ENCODE data around the gene CRLF1.

CRLF1 gene

GRCh38 chr19:18636183-18636968 is 29.8 kb upstream of the CRLF1 start:
- peak; percentile 93 for DNase-seq

DNA sequence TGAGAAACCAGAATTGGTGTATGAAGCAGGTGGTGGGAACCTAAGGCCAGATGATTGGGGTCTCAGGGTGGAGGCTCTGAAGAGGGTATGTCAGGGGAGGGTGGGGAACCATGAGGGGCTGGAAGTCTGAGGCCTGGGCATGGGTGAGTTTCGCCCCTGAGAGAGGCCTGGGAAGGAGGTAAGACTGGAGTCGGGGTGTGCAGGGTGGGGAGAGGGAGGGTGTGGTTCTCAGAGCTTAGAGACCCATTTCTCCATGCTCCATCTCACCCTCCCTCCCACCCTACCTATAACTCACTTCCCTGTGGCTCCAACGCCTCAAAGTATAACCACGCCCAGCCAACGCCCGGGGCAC is 29.2 kb upstream of the CRLF1 start:
- no peak for DNase-seq

DNA sequence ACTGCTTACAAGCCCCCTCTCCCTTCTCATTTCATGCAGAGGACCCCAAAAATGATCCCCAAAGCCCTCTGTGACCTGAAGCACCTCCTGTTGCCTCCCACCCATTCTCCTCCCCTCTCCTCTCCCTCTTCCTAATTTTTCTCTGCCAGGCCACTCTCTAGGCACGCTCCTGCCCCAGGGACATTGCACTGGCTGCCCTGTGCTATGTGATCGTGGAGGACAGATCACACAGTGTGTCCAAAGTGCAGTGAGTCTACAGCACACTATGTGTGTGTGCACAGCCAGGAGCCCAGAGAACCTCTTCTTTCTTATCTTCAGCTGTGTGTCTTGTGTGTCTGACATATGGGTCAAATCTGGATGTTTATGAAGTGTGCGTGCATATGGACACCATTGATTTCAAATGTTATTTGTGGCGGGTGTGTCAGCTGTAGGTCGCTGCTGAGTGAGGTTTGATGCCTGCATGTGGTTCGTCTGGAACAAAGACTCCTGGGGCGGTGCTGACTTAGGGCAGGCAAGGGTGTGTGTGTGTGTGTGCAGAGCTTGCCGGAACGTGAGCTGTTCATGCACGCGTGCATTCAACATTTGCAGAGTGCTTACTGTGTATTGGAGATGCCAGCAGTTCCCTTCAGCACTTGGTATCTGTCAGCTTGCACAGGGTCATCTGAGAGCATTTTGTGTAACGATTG is 28.2 kb upstream of the CRLF1 start:
- peak; percentile 6 for DNase-seq

GRCh38 chr19:18633321-18633720 is 26.7 kb upstream of the CRLF1 start:
- no peak for DNase-seq

GRCh38 chr19:18629166-18630088 is 22.8 kb upstream of the CRLF1 start:
- DNase-seq, result no peak

DNA sequence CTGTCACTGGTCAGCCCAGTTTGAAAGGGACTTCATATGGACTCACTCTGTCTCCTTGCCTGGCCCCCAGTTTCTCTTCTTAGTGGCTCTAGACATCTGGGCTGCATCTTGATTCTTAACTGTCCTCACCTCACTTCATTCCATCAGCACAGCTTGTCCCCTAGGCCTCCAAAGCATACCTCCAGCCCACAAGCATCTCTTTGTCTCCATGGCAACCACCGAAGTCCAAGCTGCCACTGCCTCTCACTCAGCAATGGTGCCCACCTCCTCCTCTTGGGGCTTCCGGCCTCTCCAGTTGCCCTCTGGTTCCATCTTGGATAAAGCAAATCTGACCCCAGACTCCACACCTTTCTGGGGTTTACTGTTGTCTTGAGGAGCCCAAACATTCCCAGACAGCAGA is 20.3 kb upstream of the CRLF1 start:
- peak; percentile 11 for DNase-seq

DNA sequence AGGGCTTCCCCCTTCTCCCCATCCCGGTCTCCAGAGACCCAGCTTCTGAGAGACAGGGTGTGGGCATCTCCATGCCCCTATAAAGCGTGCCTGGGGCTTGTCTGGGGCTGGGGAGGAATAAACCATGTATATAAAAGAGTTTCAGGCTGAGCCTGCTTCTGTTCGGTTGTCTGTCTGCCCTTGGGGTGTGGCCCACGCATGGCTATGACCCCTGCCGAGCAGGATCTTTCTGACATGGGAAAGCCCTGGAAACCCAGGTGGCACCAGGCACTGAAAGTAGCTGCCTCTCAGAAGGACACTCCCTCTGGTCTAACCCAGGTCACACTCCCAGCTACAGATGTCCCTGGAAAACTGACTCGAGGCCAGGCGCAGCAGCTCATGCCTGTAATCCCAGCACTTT is 14.3 kb upstream of the CRLF1 start:
- DNase-seq, result no peak

DNA sequence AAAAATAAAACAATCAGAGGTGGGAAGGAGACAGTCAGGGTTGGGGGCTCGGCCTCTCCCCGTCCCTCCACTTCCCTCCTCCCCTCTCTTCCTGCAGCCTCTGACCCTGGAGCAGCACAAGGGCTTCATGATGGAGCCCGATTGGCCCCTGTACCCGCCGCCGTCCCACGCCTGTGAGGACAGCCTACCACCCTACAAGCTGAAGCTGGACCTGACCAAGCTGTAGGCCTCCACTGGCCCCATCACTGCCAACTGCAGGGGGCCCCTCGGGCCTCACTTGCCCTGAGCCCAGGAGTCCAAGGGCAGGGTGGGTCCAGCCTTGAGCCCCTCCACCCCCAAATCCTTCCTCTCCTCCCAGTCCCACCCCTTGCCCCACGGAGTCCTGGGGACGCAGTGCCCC is 13.7 kb upstream of the CRLF1 start:
- no peak for DNase-seq

DNA sequence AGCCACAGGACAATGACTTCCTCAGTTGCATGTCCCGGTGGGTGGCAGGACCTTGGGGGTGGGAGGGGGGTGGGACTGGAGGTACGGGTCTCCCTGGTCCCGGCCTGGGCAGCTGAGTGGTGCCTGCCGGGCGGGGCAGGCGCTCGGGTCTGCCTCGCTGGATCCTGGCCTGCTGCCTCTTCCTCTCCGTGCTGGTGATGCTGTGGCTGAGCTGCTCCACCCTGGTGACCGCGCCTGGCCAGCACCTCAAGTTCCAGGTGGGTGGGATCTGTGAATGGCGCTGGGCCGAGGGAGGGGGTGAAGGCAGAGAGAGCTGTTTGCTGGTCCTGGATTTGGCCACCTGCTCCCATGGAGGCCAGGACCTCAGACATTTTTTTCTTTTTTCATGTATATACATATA is 11.6 kb upstream of the CRLF1 start:
- no peak for DNase-seq

- no peak for DNase-seq
Observed at GRCh38 chr19:18617562-18617961, 11.0 kb upstream of the CRLF1 start.

- DNase-seq, result no peak
Observed at GRCh38 chr19:18616023-18616422, 9.4 kb upstream of the CRLF1 start.

DNA sequence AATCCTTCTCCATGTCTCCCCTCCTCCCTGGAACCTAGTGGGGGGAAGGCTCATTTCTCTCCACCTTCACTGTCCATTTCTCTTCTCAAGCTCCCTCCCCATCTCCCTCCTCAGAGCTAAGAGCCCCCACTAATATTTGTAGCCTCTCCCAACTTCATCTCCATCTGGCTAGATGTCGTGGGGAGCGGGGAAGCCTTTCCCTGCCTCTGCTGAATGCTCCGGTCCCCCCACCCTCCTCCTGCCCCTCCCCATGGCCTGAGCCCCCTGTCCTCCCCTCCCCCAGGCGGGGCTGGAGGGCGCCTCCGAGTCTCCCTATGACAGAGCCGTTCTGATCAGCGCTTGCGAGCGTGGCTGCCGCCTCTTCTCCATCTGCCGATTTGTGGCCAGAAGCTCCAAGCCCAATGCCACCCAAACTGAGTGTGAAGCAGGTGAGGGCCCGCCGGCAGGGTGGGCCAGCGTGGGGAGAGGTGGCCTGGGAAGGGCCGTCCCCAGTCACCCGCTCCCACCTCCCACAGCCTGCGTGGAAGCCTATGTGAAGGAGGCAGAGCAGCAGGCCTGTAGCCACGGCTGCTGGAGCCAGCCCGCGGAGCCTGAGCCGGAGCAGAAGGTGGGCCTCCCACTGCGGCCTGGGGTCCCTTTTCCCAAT is 7.1 kb upstream of the CRLF1 start:
- no peak for DNase-seq

DNA sequence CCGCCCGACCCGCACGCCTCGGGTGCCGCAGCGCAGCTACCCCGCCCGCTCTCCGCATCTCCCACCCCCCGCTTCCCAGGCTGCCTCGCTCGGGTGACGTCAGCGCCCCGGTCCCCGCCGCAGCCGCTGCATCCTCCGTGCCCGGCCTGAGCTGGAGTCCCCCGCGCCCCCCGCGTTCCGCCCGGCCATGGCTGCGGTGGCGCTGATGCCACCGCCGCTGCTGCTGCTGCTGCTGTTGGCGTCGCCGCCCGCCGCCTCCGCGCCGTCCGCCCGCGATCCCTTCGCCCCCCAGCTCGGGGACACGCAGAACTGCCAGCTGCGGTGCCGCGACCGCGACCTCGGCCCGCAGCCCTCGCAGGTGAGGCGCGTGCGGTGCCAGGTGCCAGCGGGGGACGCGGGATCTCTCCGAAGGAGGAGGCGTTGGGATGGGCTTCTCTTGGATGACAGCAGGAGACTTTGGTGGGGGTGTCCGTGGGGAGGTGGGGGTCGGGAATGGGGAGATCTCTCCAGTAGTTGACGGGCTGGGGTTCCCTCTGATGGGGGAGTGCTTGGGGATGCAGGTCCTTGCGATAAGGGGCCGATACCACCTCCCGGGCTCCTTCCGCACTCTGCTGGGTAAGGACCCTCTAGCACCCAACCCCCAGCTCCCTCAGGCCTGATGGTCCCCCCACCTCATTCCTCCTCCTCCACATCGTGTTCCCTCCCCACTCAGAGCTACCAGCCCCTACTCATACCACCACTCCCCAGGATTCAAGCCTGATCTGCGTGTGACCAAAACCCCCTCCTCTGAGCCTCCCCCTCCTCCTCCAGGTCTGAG is 6.4 kb upstream of the CRLF1 start, which contains the start of gene TMEM59L:
Gene TMEM59L, plus strand, starts transcription at position 99 of the 817 bp plus-strand sequence. Its CDS starts 89 bp downstream, at position 188.
- DNase-seq, result no peak

DNA sequence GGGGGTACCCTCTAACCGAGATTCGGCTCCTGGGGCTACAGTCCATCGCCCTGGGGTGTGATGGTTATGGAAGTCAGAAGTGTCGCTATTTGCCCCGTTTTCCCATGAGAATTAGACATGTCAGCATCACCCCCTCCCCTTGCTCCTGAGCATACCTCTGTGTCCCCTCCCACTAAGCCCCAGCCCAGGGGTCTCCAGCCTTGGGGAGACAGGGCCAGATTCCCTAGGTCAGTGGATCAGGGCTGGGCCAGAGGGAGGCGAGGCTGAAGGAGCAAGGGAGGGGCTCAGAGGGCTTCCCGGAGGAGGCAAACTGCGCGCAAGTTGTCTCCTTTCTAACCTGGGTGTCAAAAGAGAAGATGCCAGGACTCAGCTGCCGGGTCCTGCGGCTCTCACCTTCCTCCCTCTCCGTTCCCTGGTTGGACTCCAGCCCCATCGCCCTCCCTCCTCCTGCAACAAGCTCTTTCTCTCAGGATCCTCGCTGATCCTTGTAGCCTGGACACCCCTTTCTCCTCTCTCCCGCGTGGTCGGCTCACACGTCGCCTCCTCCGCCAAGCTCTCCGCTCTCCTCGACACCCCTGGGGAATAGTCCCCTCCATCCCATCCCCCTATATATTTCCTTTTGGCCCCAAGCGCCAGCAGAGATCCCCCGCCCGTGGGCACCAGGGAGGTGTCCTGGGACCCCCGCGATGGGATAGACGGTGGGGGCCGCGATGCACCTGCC is 5.6 kb upstream of the CRLF1 start:
- no peak for DNase-seq

DNA sequence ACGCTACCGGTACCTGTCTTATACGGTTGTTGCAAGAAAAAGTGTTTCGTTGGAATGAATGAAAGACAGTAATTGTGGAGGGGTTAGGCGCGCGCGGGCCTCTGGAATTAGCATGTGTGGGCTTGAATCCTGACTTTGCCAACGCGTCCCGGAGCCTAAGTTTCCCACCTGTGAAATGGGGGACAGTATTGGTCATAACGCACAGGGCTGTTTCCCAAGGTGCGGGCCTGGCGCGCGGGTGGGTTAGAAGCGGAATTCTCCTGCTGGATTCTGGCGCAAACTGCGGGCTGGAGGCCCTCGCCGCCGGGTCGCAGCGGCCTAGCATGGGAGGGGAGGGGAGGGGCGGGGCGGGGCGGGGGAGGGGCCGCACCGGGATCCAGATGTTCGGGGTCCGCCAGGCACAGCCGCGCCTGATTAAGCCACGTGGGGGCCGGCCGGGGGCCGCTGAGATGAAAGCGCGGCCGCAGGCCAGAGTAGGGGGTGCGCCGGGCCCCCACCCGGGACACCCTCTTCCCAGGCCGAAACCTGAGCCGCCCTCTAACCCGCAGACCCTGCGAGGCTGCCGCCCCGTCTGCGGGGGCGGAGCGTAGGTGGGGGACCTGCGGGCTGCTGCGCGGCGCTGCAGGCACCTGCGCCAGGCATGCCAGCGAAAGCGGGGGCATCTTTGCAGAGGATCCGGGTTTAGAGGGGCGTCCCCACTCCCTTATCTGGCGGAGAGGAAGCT is 4.9 kb upstream of the CRLF1 start:
- DNase-seq, result no peak

DNA sequence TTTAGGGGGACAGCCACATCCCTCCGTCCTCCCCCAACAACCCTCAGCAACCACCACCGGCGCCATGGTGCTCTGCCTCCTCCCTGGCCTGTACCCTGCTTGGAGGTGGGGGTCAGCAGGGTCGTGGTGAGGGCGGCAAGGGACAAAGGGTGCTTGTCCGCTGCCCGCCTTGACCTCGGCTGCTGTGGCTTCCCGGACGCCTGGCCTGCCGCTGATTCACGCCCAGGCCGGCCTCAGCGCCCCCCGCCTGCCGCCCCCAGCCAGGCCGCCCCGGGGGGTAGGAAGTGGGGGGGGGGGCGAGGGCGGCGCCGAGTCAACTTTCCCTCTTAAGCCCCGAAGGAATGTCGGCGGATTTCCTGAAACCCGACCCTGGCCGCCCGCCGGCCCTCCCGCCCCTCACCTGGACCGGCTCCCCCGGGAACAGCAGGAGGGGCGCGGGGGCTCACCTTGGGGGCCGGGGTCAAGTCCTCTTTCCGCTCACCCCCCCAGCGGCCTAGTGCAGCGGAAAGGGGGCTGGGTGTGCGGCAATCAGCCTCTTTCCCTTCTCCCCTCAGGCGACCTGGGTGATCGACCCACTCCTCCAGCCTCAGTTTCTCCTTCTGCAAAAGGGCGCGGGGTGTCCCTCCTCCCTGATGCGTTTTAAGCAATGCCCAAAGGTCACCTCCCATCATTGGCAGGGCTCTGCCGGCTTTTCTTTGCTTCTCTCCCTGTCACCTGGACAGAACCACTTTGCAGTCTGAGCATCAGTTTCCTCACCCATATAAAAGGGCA is 4.1 kb upstream of the CRLF1 start:
- no peak for DNase-seq

DNA sequence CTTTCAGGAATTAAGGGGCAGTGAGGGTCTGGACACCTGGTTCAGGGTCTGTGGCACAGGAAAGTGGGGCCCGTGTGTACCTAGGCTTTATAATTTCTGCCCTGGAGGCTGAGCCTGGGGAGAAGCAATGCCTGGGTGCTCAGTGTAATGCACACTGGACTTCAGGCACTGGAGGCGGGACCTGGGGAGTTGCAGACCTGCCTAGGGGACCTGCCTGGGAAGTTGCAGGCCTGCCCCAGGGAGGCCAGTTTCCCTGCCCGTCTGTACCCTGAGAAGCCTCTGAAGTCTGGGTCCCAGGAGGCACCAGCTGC is 3.6 kb upstream of the CRLF1 start:
- no peak for DNase-seq

GRCh38 chr19:18609717-18610051 is 3.1 kb upstream of the CRLF1 start:
- no peak for DNase-seq

DNA sequence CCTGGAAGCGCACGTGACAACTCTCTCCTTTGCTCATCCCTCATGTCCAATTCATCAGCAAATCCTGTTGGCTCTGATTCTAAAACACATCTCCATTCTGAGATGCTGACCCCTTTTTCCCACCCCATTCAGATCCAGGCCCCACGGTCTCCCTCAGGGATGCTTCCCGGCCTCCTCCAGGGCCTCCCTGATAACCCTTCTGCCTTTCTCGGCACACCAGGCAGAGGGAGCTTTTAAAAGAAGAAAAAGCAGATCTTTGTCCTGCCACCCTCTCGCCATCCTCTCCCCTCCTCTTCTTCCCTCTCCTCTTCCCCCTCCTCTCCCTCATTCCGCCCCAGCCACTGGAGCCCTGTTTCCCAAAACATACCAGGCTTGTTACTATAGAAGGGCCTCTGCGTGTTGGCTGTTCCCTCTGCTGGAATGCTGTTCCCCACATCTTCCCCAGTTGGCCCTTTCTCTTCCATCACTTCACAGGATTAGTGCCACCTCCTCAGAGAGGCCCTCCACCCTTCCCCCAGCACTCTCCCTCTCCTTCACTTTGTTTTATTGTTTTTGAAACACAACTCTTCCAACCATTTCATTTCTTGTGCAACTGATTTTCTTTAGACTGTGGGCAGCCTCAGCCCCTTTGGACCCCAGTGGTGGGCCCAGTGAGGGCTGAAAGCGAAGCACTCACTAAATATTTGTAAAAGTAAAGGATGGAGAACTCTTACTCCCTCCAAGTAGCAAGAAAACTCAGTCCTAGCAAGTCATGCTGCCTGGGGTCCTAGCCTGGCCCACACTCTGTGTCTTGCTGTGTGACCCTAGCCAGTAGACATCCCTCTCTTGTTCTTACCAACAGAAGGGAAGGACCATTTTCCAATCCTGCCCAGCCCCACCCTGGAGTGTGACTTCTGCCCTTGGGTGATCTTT is 2.5 kb upstream of the CRLF1 start:
- DNase-seq, result no peak

Data from fibroblast of skin of right biceps (primary cell).